ENCODE measurements around the gene C1QTNF5.

Gene C1QTNF5

DNA sequence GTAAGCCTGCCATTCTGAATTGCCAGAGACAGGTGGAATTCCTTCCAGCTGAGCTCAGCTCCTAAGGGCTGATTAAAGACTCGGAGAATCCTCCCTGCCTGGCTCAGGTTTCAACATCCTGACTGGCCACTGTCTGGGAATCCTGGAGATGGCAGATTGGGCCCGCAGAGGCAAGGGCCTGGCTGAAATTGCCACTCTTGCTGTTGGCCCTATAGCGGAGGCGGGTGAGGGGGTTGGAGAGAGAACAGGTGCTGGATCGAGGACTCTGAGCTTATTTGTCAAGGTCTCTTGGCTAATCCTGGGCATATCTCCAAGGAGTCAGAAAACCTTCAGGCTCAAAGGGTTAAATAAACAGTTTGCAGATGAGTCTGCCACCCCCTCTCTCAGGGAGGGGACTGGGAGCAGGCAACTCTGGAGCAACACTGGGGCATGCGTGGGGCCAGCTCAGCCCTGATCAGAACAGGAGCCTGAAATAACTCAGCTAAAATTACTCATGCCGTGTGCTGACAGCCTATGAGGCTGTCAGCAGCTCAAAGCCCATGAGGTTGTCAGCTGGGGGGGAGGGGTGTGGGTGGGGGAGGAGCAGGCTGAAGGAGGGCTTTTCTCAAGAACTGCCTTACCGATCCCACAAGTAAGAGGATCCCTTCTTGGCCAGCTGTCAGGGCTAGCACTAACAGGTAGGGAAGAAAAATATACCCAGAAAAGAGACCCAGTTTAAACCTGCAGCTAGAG, 20.5 kb upstream of the C1QTNF5 start (continued):
- TF ChIP-seq, protein P1, sequence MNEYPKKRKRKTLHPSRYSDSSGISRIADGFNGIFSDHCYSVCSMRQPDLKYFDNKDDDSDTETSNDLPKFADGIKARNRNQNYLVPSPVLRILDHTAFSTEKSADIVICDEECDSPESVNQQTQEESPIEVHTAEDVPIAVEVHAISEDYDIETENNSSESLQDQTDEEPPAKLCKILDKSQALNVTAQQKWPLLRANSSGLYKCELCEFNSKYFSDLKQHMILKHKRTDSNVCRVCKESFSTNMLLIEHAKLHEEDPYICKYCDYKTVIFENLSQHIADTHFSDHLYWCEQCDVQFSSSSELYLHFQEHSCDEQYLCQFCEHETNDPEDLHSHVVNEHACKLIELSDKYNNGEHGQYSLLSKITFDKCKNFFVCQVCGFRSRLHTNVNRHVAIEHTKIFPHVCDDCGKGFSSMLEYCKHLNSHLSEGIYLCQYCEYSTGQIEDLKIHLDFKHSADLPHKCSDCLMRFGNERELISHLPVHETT (tag by site-specific recombination; IDR thresholded peaks at IDR 0.05): 0 out of 2 replicates have a peak, but pooled peaks have one; percentile 23
- peak; percentile 88 for TF ChIP-seq ZNF600 (tag by site-specific recombination; IDR thresholded peaks at IDR 0.05)
- TF ChIP-seq OSR2 (tag by site-specific recombination; IDR thresholded peaks at IDR 0.05): peak; percentile 83
- no peak for TF ChIP-seq GLI4 (tag by site-specific recombination; IDR thresholded peaks at IDR 0.05)
- TF ChIP-seq ZNF658 (tag by site-specific recombination; IDR thresholded peaks at IDR 0.05): no peak
- TF ChIP-seq GLIS2 (tag by site-specific recombination; IDR thresholded peaks at IDR 0.05): peak; percentile 68
- TF ChIP-seq PATZ1 (tag by site-specific recombination; IDR thresholded peaks at IDR 0.05): peak; percentile 69
- no peak for TF ChIP-seq PRDM1 (tag by site-specific recombination; IDR thresholded peaks at IDR 0.05)
- TF ChIP-seq ZNF629 (tag by site-specific recombination; IDR thresholded peaks at IDR 0.05): peak; percentile 53
- TF ChIP-seq ZNF211 (tag by site-specific recombination; IDR thresholded peaks at IDR 0.05; ENCODE audit: low read depth): no peak
- TF ChIP-seq ZNF48 (tag by site-specific recombination; IDR thresholded peaks at IDR 0.05): no peak
- TF ChIP-seq, protein P2, sequence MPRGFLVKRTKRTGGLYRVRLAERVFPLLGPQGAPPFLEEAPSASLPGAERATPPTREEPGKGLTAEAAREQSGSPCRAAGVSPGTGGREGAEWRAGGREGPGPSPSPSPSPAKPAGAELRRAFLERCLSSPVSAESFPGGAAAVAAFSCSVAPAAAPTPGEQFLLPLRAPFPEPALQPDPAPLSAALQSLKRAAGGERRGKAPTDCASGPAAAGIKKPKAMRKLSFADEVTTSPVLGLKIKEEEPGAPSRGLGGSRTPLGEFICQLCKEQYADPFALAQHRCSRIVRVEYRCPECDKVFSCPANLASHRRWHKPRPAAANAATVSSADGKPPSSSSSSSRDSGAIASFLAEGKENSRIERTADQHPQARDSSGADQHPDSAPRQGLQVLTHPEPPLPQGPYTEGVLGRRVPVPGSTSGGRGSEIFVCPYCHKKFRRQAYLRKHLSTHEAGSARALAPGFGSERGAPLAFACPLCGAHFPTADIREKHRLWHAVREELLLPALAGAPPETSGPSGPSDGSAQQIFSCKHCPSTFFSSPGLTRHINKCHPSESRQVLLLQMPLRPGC (tag by site-specific recombination; IDR thresholded peaks at IDR 0.05): no peak
- 0 out of 2 replicates have a peak, but pooled peaks have one; percentile 22 for TF ChIP-seq ZFP69B (tag by site-specific recombination; IDR thresholded peaks at IDR 0.05)
- TF ChIP-seq ZNF366 (tag by site-specific recombination; conservative IDR thresholded peaks at IDR 0.05): peak; percentile 62
- no peak for TF ChIP-seq ZNF140 (tag by site-specific recombination; IDR thresholded peaks at IDR 0.05)
- TF ChIP-seq ZNF558 (tag by site-specific recombination; IDR thresholded peaks at IDR 0.05): 0 out of 2 replicates have a peak, but pooled peaks have one; percentile 19
- TF ChIP-seq SETDB1 (IDR thresholded peaks at IDR 0.05; ENCODE audit: insufficient read length, low read length): no peak
- no peak for TF ChIP-seq ZNF416 (tag by site-specific recombination; IDR thresholded peaks at IDR 0.05)
- TF ChIP-seq AEBP2 (tag by site-specific recombination; IDR thresholded peaks at IDR 0.05; ENCODE audit: borderline replicate concordance): no peak
- no peak for TF ChIP-seq ZNF776 (tag by site-specific recombination; IDR thresholded peaks at IDR 0.05; ENCODE audit: borderline replicate concordance)
- TF ChIP-seq ZSCAN23 (tag by site-specific recombination; IDR thresholded peaks at IDR 0.05): no peak
- peak; percentile 88 for TF ChIP-seq WT1 (tag by site-specific recombination; IDR thresholded peaks at IDR 0.05)
- peak; percentile 48 for TF ChIP-seq GLIS1 (tag by site-specific recombination; IDR thresholded peaks at IDR 0.05)
